ENCODE results near the gene ELMO2. TPM values are rescaled to one million over a fixed set of nuclear protein-coding genes. Genes with fewer than 3 reads are reported as not detected.

ELMO2 gene
- total and polyA plus RNA-seq, 2 experiments from 2014 or later, result 38.4 to 51.1 TPM

GRCh38 chr20:46420878-46421277 lies 14.5 kb upstream of the ELMO2 start:
- H3K4me2 ChIP-seq (ENCODE audit: unreplicated experiment), result no peak overlapping the region
- peaks cover 54% of the 10 kb centered on the region for H3K27me3 ChIP-seq (replicated peaks; ENCODE audit: insufficient read depth)
- H4K20me1 ChIP-seq (ENCODE audit: insufficient read depth), result no peaks in the 10 kb centered on the region
- TF ChIP-seq EZH2phosphoT487 (IDR thresholded peaks at IDR 0.05; ENCODE audit: insufficient read depth, low read depth) (no peak), EZH2 (IDR thresholded peaks at IDR 0.05; ENCODE audit: insufficient read depth, poor library complexity, severe bottlenecking) (no peak)
- no peaks in the 10 kb centered on the region for H3F3A ChIP-seq (ENCODE audit: insufficient read depth)
- WGBS, 2 experiments (ENCODE audit: low coverage in 1 of 2, low lambda C conversion rate in 2 of 2, missing lambda C conversion rate in 2 of 2), result 3% methylated on average over 5 of the region's 5 CpGs
- no peak overlapping the region for H2AFZ ChIP-seq
- H3K9me3 ChIP-seq (ENCODE audit: low read depth), result no peaks in the 10 kb centered on the region
- H3K36me3 ChIP-seq (ENCODE audit: low read depth), result no peaks in the 10 kb centered on the region
- H3K9me2 ChIP-seq (ENCODE audit: insufficient read depth), result no peaks in the 10 kb centered on the region
- no peaks in the 10 kb centered on the region for H3K79me2 ChIP-seq (ENCODE audit: insufficient read depth)
- no peak overlapping the region for H3K4me3 ChIP-seq
- no peaks in the 10 kb centered on the region for H3K4me1 ChIP-seq (ENCODE audit: insufficient read depth)
- DNase-seq, result no peak
- H3K27ac ChIP-seq, result no peak overlapping the region
- H3K9ac ChIP-seq, result no peak overlapping the region
- in situ Hi-C loops (cut with MboI), result no loop called here

- 14 to 36% methylated on average over 1 of the region's 1 CpG for WGBS, 2 experiments (ENCODE audit: low coverage in 1 of 2, low lambda C conversion rate in 2 of 2, missing lambda C conversion rate in 2 of 2)
- in situ Hi-C loops (cut with MboI), result no loop called here
Measured at GRCh38 chr20:46419882-46420281, 13.5 kb upstream of the ELMO2 start.

GRCh38 chr20:46416839-46417238 lies 10.4 kb upstream of the ELMO2 start:
- Histone ChIP-seq H3K36me3 (ENCODE audit: low read depth) (no peaks in the 10 kb centered on the region), H3K4me2 (ENCODE audit: unreplicated experiment) (no peak overlapping the region), H3K9ac (no peak overlapping the region), H3K79me2 (ENCODE audit: insufficient read depth) (no peaks in the 10 kb centered on the region), H3K27ac (no peak overlapping the region), H4K20me1 (ENCODE audit: insufficient read depth) (no peaks in the 10 kb centered on the region), H3K27me3 (replicated peaks; ENCODE audit: insufficient read depth) (peaks cover 50% of the 10 kb centered on the region), H3K4me3 (no peak overlapping the region), H3K9me3 (ENCODE audit: low read depth) (no peaks in the 10 kb centered on the region), H3K9me2 (ENCODE audit: insufficient read depth) (no peaks in the 10 kb centered on the region), H3K4me1 (ENCODE audit: insufficient read depth) (no peaks in the 10 kb centered on the region), H2AFZ (no peak overlapping the region), H3F3A (ENCODE audit: insufficient read depth) (no peaks in the 10 kb centered on the region)
- DNase-seq, result no peak
- WGBS, 2 experiments (ENCODE audit: low coverage in 1 of 2, low lambda C conversion rate in 2 of 2, missing lambda C conversion rate in 2 of 2), result 19 to 29% methylated on average over 2 of the region's 2 CpGs
- in situ Hi-C loops (cut with MboI), result no loop called here
- TF ChIP-seq EZH2 (IDR thresholded peaks at IDR 0.05; ENCODE audit: insufficient read depth, poor library complexity, severe bottlenecking) (no peak), EZH2phosphoT487 (IDR thresholded peaks at IDR 0.05; ENCODE audit: insufficient read depth, low read depth) (no peak)

More at GRCh38 chr20:46419882-46420281, 13.5 kb upstream of the ELMO2 start:
- no peak overlapping the region for H3K4me2 ChIP-seq (ENCODE audit: unreplicated experiment)
- H2AFZ ChIP-seq, result no peak overlapping the region
- H4K20me1 ChIP-seq (ENCODE audit: insufficient read depth), result no peaks in the 10 kb centered on the region
- no peaks in the 10 kb centered on the region for H3K36me3 ChIP-seq (ENCODE audit: low read depth)
- H3K27ac ChIP-seq, result no peak overlapping the region
- no peaks in the 10 kb centered on the region for H3K9me3 ChIP-seq (ENCODE audit: low read depth)
- TF ChIP-seq EZH2 (IDR thresholded peaks at IDR 0.05; ENCODE audit: insufficient read depth, poor library complexity, severe bottlenecking) (no peak), EZH2phosphoT487 (IDR thresholded peaks at IDR 0.05; ENCODE audit: insufficient read depth, low read depth) (no peak)
- H3K79me2 ChIP-seq (ENCODE audit: insufficient read depth), result no peaks in the 10 kb centered on the region
- no peak for DNase-seq
- H3K4me3 ChIP-seq, result no peak overlapping the region
- H3K27me3 ChIP-seq (replicated peaks; ENCODE audit: insufficient read depth), result peaks cover 44% of the 10 kb centered on the region
- H3F3A ChIP-seq (ENCODE audit: insufficient read depth), result no peaks in the 10 kb centered on the region
- H3K9ac ChIP-seq, result no peak overlapping the region
- no peaks in the 10 kb centered on the region for H3K9me2 ChIP-seq (ENCODE audit: insufficient read depth)
- no peaks in the 10 kb centered on the region for H3K4me1 ChIP-seq (ENCODE audit: insufficient read depth)

GRCh38 chr20:46416421-46416820 lies 10.0 kb upstream of the ELMO2 start:
- no peaks in the 10 kb centered on the region for H3K4me1 ChIP-seq (ENCODE audit: insufficient read depth)
- no peaks in the 10 kb centered on the region for H3K9me3 ChIP-seq (ENCODE audit: low read depth)
- no peaks in the 10 kb centered on the region for H3K9me2 ChIP-seq (ENCODE audit: insufficient read depth)
- in situ Hi-C loops (cut with MboI), result no loop called here
- TF ChIP-seq EZH2 (IDR thresholded peaks at IDR 0.05; ENCODE audit: insufficient read depth, poor library complexity, severe bottlenecking), result no peak
- TF ChIP-seq EZH2phosphoT487 (IDR thresholded peaks at IDR 0.05; ENCODE audit: insufficient read depth, low read depth), result no peak
- no peaks in the 10 kb centered on the region for H4K20me1 ChIP-seq (ENCODE audit: insufficient read depth)
- no peak for DNase-seq
- 3 to 4% methylated on average over 3 of the region's 3 CpGs for WGBS, 2 experiments (ENCODE audit: low coverage in 1 of 2, low lambda C conversion rate in 2 of 2, missing lambda C conversion rate in 2 of 2)
- H2AFZ ChIP-seq, result no peak overlapping the region
- H3K79me2 ChIP-seq (ENCODE audit: insufficient read depth), result no peaks in the 10 kb centered on the region
- H3K36me3 ChIP-seq (ENCODE audit: low read depth), result no peaks in the 10 kb centered on the region
- no peak overlapping the region for H3K4me2 ChIP-seq (ENCODE audit: unreplicated experiment)
- H3K4me3 ChIP-seq, result no peak overlapping the region
- H3F3A ChIP-seq (ENCODE audit: insufficient read depth), result no peaks in the 10 kb centered on the region
- peaks cover 47% of the 10 kb centered on the region for H3K27me3 ChIP-seq (replicated peaks; ENCODE audit: insufficient read depth)
- no peak overlapping the region for H3K9ac ChIP-seq
- no peak overlapping the region for H3K27ac ChIP-seq

- WGBS, 2 experiments (ENCODE audit: low coverage in 1 of 2, low lambda C conversion rate in 2 of 2, missing lambda C conversion rate in 2 of 2), result 29 to 33% methylated on average over 3 of the region's 3 CpGs
- no peak for DNase-seq
- in situ Hi-C loops (cut with MboI), result no loop called here
- H3K27me3 ChIP-seq (replicated peaks; ENCODE audit: insufficient read depth), result peaks cover 41% of the 10 kb centered on the region
- H3K4me3 ChIP-seq, result no peak overlapping the region
- H3K9me3 ChIP-seq (ENCODE audit: low read depth), result no peaks in the 10 kb centered on the region
- no peaks in the 10 kb centered on the region for H3K4me1 ChIP-seq (ENCODE audit: insufficient read depth)
- H3K79me2 ChIP-seq (ENCODE audit: insufficient read depth), result no peaks in the 10 kb centered on the region
- no peaks in the 10 kb centered on the region for H3K36me3 ChIP-seq (ENCODE audit: low read depth)
- TF ChIP-seq EZH2phosphoT487 (IDR thresholded peaks at IDR 0.05; ENCODE audit: insufficient read depth, low read depth) (no peak), EZH2 (IDR thresholded peaks at IDR 0.05; ENCODE audit: insufficient read depth, poor library complexity, severe bottlenecking) (no peak)
- H4K20me1 ChIP-seq (ENCODE audit: insufficient read depth), result no peaks in the 10 kb centered on the region
- no peaks in the 10 kb centered on the region for H3K9me2 ChIP-seq (ENCODE audit: insufficient read depth)
- H3F3A ChIP-seq (ENCODE audit: insufficient read depth), result no peaks in the 10 kb centered on the region
- H2AFZ ChIP-seq, result no peak overlapping the region
- no peak overlapping the region for H3K9ac ChIP-seq
- no peak overlapping the region for H3K4me2 ChIP-seq (ENCODE audit: unreplicated experiment)
- H3K27ac ChIP-seq, result no peak overlapping the region
Measured at GRCh38 chr20:46415773-46416172, 9.4 kb upstream of the ELMO2 start.

Data from GM23248 (cell line).